ENCODE data around the gene CEP135.

DNA sequence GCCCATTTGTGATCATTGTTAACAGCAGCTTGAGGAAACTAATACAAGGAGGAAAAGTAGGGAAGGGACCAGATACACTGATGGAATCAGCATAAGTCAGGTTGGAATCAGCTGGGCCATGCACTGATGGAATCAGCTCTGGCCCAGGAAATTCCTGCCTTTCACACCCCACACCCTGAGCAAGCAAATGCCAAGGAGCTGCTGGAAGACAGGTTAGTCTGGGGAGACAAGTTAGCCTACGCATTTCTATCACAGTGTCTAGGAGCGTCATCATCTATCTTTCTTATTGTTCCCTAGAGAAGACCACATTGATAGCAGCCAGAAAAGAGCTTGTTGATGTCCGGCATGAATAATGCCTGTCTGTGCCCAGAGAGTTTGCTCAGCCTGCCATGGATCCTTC lies 16.2 kb upstream of the CEP135 start:
- TF ChIP-seq JUND (IDR thresholded peaks at IDR 0.05): no peak
- TF ChIP-seq NFIC (IDR thresholded peaks at IDR 0.05; ENCODE audit: borderline replicate concordance): no peak
- TF ChIP-seq, protein P1, sequence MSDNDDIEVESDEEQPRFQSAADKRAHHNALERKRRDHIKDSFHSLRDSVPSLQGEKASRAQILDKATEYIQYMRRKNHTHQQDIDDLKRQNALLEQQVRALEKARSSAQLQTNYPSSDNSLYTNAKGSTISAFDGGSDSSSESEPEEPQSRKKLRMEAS (IDR thresholded peaks at IDR 0.05; ENCODE audit: low read depth): no peak
- TF ChIP-seq EP300 (IDR thresholded peaks at IDR 0.05; ENCODE audit: borderline replicate concordance in 1 of 2, low read depth in 1 of 2, low read length in 1 of 2): no peak
- no peak for TF ChIP-seq POLR2AphosphoS5 (IDR thresholded peaks at IDR 0.05; ENCODE audit: low read depth, low read length)
- no peak for TF ChIP-seq MEF2A (IDR thresholded peaks at IDR 0.05; ENCODE audit: borderline replicate concordance, low read depth)
- TF ChIP-seq GATA2 (CRISPR knock-in tag; IDR thresholded peaks at IDR 0.05): no peak
- TF ChIP-seq RFX5 (IDR thresholded peaks at IDR 0.05; ENCODE audit: low read length): no peak
- no peak for TF ChIP-seq CHD2 (IDR thresholded peaks at IDR 0.05; ENCODE audit: low read length, partially characterized antibody)
- TF ChIP-seq, protein P2, sequence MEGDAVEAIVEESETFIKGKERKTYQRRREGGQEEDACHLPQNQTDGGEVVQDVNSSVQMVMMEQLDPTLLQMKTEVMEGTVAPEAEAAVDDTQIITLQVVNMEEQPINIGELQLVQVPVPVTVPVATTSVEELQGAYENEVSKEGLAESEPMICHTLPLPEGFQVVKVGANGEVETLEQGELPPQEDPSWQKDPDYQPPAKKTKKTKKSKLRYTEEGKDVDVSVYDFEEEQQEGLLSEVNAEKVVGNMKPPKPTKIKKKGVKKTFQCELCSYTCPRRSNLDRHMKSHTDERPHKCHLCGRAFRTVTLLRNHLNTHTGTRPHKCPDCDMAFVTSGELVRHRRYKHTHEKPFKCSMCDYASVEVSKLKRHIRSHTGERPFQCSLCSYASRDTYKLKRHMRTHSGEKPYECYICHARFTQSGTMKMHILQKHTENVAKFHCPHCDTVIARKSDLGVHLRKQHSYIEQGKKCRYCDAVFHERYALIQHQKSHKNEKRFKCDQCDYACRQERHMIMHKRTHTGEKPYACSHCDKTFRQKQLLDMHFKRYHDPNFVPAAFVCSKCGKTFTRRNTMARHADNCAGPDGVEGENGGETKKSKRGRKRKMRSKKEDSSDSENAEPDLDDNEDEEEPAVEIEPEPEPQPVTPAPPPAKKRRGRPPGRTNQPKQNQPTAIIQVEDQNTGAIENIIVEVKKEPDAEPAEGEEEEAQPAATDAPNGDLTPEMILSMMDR (IDR thresholded peaks at IDR 0.05): no peak
- TF ChIP-seq, protein P3, sequence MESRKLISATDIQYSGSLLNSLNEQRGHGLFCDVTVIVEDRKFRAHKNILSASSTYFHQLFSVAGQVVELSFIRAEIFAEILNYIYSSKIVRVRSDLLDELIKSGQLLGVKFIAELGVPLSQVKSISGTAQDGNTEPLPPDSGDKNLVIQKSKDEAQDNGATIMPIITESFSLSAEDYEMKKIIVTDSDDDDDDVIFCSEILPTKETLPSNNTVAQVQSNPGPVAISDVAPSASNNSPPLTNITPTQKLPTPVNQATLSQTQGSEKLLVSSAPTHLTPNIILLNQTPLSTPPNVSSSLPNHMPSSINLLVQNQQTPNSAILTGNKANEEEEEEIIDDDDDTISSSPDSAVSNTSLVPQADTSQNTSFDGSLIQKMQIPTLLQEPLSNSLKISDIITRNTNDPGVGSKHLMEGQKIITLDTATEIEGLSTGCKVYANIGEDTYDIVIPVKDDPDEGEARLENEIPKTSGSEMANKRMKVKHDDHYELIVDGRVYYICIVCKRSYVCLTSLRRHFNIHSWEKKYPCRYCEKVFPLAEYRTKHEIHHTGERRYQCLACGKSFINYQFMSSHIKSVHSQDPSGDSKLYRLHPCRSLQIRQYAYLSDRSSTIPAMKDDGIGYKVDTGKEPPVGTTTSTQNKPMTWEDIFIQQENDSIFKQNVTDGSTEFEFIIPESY (IDR thresholded peaks at IDR 0.05; ENCODE audit: borderline replicate concordance, low read depth): no peak
- no peak for TF ChIP-seq YY1 (IDR thresholded peaks at IDR 0.05; ENCODE audit: low read depth)

Measured in SK-N-SH (cell line).